Activated naive CD4-positive, alpha-beta T cell treated with anti-CD3 and anti-CD28 coated beads, Interleukin-2, amount 10 ng/mL, durations not matched to agents 7 days and 5 days (primary cell): ENCODE measurements around the gene IL2RG.

Experiments
- CTCF ChIA-PET: fragments of 350-600 bp; sonication (Branson Sonifier 250); formaldehyde crosslinking; loops from one replicate; lab custom pipeline; 2021; ENCODE audit warnings: antibody characterized with exemption; lab: Charles Lee
- DNase-seq: peaks from one replicate; pipeline ENCODE4 v3.0.0-alpha.2; 2020
- H3K27ac Mint-ChIP-seq: one replicate; pipeline ENCODE4 v1.8.0; 2021; ENCODE audit warnings: mild to moderate bottlenecking, moderate library complexity, mixed read lengths
- H3K27me3 Mint-ChIP-seq: one replicate; pipeline ENCODE4 v1.8.0; 2021; ENCODE audit warnings: mild to moderate bottlenecking, mixed read lengths
- H3K36me3 Mint-ChIP-seq: one replicate; pipeline ENCODE4 v1.8.0; 2021; ENCODE audit warnings: mixed read lengths
- H3K4me1 Mint-ChIP-seq: one replicate; pipeline ENCODE4 v1.8.0; 2021; ENCODE audit warnings: mixed read lengths
- H3K4me3 Mint-ChIP-seq: one replicate; pipeline ENCODE4 v1.8.0; 2021; ENCODE audit warnings: mild to moderate bottlenecking, moderate library complexity, mixed read lengths
- H3K9me3 Mint-ChIP-seq: one replicate; pipeline ENCODE4 v1.8.0; 2021; ENCODE audit warnings: mixed read lengths

Gene IL2RG

DNA sequence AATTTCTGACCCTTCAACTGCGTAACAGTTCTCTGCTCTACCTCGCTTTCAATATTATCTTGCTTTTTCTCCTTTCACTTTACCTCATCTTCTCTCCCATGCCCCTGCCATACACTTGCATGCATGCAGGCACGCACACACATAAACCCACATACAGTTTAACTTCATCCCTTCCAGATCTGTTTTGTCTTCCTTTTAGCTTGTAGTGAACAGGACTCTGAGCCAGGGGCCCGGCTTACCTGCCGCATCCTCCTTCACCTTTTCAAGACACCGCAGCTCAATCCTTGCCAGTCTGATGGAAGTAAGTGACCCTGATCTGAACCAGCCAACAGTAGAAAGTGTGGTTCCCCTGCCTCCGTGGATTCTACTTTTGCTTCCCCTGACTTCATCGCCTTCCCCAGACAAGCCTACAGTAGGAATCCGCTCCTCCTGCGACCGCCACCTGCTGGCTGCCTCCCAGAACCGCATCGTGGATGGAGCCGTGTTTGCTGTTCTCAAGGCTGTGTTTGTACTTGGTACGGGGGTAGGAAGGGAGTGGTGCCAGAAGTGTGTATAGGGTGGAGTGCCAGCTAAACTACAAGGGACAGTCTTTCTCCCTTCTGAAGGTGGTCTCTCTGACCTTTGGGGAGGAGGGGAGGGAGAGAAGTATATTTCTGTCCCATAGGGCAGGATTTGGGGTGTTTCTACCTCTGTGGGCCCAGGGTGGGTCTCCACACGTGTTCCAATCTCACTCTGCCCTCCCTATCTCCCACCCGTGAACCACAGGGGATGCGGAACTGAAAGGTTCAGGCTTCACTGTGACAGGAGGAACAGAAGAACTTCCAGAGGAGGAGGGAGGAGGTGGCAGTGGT lies 17.8 kb upstream of the IL2RG start:
- Mint-ChIP-seq H3K27ac (peak overlapping the region; percentile 84), H3K36me3 (peaks cover 52% of the 10 kb centered on the region), H3K27me3 (no peaks in the 10 kb centered on the region), H3K4me3 (peak overlapping the region; percentile 9), H3K4me1 (peaks cover 15% of the 10 kb centered on the region), H3K9me3 (no peaks in the 10 kb centered on the region)
- CTCF ChIA-PET, result interaction anchor here (0.5 to 7.1 kb wide), 13 partner anchors 11 to 225 kb away, joined by 3 to 97 read pairs (median 4); partner anchors contain the start of genes FOXO4, IL2RG and MED12
- DNase-seq, result peak; percentile 81

DNA sequence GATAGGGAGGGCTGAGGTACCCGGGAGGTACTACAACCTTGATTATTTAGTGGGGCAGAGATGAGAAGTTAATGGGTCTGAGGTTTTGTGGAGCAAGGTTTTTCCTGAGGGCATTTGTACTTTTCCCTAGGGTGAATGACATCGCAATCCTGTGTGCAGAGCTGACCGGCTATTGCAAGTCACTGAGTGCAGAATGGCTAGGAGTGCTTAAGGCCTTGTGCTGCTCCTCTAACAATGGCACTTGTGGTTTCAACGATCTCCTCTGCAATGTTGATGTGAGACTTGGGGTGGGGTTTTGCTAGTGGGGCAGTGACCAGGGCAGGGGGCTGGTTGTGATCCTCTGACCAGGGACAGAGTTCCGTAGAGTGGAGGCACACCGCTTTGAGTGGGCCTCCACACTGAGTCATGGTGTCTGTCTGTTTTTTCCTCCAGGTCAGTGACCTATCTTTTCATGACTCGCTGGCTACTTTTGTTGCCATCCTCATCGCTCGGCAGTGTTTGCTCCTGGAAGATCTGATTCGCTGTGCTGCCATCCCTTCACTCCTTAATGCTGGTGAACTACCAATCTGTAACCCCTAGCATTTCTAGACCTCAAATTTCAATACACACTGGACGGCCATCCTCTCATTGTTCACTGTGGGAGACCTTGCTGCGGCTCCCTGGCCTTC lies 16.9 kb upstream of the IL2RG start:
- H3K27ac Mint-ChIP-seq, result peak overlapping the region; percentile 84

DNA sequence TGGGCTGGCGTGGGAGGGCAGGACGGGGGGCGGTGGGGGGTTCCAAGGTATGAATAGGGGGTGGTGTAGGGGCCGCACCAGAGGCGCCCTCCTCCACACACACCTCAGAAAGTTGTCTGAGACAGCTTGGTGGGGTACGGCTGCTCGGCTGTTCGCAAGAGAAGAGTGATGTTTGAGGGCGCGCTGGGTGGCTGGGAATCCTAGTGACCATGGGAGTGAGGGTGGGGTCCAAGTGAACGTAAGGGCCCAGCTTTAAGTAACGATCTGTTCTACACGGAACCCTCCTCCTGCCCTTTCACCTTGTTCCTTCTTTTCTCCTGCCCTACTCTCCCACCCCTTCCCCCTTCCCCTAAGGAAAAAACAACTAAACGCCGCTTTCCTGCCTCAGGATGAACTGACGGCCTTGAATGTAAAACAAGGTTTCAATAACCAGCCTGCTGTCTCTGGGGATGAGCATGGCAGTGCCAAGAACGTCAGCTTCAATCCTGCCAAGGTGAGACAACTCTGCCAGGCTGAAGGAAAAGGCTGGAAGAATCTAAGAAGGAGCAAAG lies 7.7 kb upstream of the IL2RG start:
- CTCF ChIA-PET, result interaction anchor here (1.5 to 2.8 kb wide), 3 partner anchors 13 to 18 kb away, joined by 5 to 27 read pairs (median 6); partner anchors contain the start of gene CXorf65
- DNase-seq, result no peak
- Mint-ChIP-seq H3K27ac (peak overlapping the region; percentile 72), H3K9me3 (no peaks in the 10 kb centered on the region), H3K4me3 (peak overlapping the region; percentile 78), H3K36me3 (peaks cover 30% of the 10 kb centered on the region), H3K4me1 (peaks cover 29% of the 10 kb centered on the region), H3K27me3 (no peaks in the 10 kb centered on the region)

More for the DNA sequence above, 16.9 kb upstream of the IL2RG start:
- H3K9me3 Mint-ChIP-seq, result no peaks in the 10 kb centered on the region
- CTCF ChIA-PET, result interaction anchor here (0.7 to 7.1 kb wide), 9 partner anchors 10 to 158 kb away, joined by 3 to 97 read pairs (median 4); partner anchors contain the start of genes IL2RG and MED12
- H3K27me3 Mint-ChIP-seq, result no peaks in the 10 kb centered on the region
- peaks cover 51% of the 10 kb centered on the region for H3K36me3 Mint-ChIP-seq
- H3K4me3 Mint-ChIP-seq, result no peak overlapping the region
- DNase-seq, result no peak
- peaks cover 15% of the 10 kb centered on the region for H3K4me1 Mint-ChIP-seq

DNA sequence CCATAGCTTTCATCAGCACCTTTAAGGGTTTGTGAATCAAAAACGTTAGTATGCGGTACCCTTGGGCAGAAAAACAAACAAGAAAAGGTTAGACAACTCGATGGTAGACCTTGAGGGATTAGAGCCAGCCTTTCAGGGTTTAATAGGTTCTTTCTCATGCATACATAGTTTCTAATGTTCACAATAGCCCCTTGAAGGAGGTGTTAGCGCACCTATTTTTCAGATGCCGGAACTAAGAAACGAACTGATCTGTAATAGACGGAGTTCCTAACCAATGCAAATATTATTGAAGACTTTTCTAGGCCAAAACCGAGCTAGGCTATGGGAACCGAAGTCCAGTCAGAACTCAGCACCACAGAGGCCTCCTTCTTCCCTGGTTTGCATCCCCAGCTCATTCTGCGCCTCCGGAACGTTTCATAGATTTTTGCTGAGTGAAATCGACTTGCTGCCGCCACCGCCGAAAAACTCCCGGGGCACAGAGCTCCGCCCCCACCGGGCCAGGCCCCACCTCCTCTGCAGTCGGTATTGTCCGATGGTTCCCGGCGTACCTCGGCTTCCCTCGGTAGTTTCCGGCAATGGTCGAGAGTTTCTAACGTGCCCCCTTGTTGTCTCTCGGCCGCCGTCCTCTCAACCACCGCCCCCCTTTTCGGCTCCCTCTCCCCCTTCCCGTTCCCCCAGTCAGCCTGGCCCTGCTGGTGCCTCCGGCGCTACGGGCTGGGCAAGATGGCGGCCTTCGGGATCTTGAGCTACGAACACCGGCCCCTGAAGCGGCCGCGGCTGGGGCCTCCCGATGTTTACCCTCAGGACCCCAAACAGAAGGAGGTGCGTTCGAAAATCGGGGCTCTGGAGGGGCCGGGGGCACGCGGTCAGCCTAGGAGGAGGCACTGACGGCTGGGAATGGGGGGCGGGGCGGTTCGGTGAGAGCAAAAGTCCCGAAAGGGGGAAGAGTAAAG lies 6.9 kb upstream of the IL2RG start, which contains the start of gene MED12:
TSS of gene MED12 (plus strand) at position 565 of the 953 bp plus-strand sequence. CDS start at position 724, 159 bp downstream.
- Mint-ChIP-seq H3K36me3 (peaks cover 28% of the 10 kb centered on the region), H3K4me1 (peaks cover 35% of the 10 kb centered on the region), H3K9me3 (no peaks in the 10 kb centered on the region), H3K27ac (peak within 1 kb of the TSS; percentile 86), H3K4me3 (peak within 1 kb of the TSS; percentile 78), H3K27me3 (no peaks in the 10 kb centered on the region)
- peak; percentile 87 for DNase-seq
- CTCF ChIA-PET, result interaction anchor here (1.1 to 2.8 kb wide), 3 partner anchors 11 to 17 kb away, joined by 6 to 27 read pairs (median 6); partner anchors contain the start of gene CXorf65

DNA sequence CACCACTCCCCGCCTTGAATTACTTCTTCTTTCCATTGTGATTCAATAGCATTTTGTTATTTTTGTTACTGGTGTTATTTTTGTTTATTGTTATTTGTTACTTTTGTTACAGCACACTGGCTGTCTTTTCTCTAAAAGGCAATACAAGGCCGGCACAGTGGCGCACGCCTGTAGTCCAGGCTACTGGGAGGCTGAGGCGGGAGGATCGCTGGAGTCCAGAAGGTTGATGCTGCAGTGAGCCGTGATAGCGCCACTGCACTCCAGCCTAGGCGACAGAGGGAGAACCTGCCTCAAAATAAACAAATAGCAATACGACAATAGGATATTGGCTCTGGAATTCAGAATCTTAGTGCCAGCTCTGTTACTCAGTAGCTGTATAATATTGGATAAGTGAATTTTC lies 6.0 kb upstream of the IL2RG start:
- Mint-ChIP-seq H3K36me3 (peaks cover 21% of the 10 kb centered on the region), H3K4me3 (no peak overlapping the region), H3K9me3 (no peaks in the 10 kb centered on the region), H3K27ac (peak overlapping the region; percentile 71), H3K4me1 (peaks cover 42% of the 10 kb centered on the region), H3K27me3 (no peaks in the 10 kb centered on the region)
- CTCF ChIA-PET, result interaction anchor here (2.8 kb wide), 1 partner anchor 16 kb away, joined by 27 read pairs; no protein-coding TSS in a partner anchor
- no peak for DNase-seq

DNA sequence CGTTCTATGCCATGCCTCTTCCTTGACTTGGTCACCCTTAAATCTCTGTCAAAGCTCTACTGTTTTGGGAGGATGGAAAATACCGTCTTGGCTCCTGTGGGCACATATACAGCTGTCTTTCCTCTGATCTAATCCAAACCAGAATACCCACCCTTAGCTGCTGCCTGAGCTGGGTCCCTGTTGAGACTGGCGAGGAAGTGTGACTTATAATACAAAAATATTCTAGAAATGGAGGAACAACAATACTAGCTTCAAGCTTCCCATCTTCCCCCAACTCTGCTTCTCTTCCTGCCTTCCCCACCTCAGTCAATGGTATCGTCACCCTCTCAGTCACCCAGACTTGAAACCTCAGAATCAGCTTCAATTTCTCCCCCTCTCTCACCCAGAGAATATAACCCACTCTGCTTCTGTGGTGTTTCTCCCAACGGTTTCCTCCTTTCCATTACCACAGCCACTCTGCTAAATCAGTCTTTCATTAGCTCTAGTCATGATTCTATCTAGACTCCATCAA lies 599 bp upstream of the IL2RG start:
- CTCF ChIA-PET, result interaction anchor here (0.7 to 5.9 kb wide), 4 partner anchors 11 to 54 kb away, joined by 3 to 39 read pairs (median 4); no protein-coding TSS in a partner anchor
- DNase-seq, result peak; percentile 24

DNA sequence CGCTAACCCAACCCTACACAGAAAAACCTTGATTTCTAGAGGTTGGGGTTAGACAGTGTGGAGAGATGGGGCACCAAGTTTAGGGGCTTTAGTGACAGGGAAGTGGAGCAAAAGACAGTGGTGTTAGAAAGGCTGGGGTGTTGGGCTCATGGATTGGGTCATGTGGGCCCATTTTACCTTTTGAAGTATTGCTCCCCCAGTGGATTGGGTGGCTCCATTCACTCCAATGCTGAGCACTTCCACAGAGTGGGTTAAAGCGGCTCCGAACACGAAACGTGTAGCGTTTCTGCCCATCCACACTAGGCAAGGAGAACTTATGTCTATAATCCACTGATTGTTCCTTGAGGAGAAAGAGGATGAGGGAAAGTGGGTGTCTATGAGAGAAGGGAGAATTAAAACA lies 2.3 kb downstream of the IL2RG start:
- DNase-seq, result peak; percentile 50
- CTCF ChIA-PET, result interaction anchor here (1.7 kb wide), 1 partner anchor 18 kb away, joined by 3 read pairs; no protein-coding TSS in a partner anchor

More for the DNA sequence above, 599 bp upstream of the IL2RG start:
- no peaks in the 10 kb centered on the region for H3K9me3 Mint-ChIP-seq
- peaks cover 40% of the 10 kb centered on the region for H3K4me1 Mint-ChIP-seq
- H3K36me3 Mint-ChIP-seq, result peaks cover 45% of the 10 kb centered on the region
- peak overlapping the region; percentile 99 for H3K4me3 Mint-ChIP-seq
- H3K27ac Mint-ChIP-seq, result peak overlapping the region; percentile 99
- no peaks in the 10 kb centered on the region for H3K27me3 Mint-ChIP-seq

DNA sequence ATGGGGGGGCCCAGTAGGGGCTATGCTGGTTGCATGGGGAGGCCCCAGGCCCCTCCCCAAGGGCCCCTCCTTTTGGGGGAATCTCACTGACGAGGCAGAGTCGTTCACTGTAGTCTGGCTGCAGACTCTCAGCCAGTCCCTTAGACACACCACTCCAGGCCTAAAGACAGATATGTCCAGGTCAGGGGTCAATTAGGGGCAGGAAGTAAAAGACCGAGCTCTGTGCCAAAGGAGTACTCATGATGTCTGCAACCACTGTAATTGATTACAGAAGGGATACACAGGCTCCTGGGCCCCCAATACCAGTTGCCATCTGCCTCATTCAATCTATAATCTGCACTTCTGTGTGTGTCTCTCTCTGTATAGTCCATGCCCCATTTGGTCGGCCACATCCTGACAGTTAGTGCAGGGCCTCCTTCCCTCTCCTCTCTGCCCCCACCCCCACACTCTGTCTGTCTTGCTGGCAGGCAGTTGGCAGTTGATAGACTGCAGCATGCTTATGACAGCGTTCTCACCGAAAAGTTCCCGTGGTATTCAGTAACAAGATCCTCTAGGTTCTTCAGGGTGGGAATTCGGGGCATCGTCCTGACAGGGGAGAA lies 3.5 kb downstream of the IL2RG start:
- peak overlapping the region; percentile 99 for H3K27ac Mint-ChIP-seq
- H3K4me1 Mint-ChIP-seq, result peaks cover 65% of the 10 kb centered on the region
- H3K27me3 Mint-ChIP-seq, result no peaks in the 10 kb centered on the region
- DNase-seq, result peak; percentile 70
- H3K9me3 Mint-ChIP-seq, result no peaks in the 10 kb centered on the region
- H3K4me3 Mint-ChIP-seq, result peak overlapping the region; percentile 99
- peaks cover 66% of the 10 kb centered on the region for H3K36me3 Mint-ChIP-seq
- CTCF ChIA-PET, result interaction anchor here (1.4 kb wide), 1 partner anchor 9 kb away, joined by 4 read pairs; no protein-coding TSS in a partner anchor

More for the DNA sequence above, 2.3 kb downstream of the IL2RG start:
- Mint-ChIP-seq H3K27me3 (no peaks in the 10 kb centered on the region), H3K4me1 (peaks cover 61% of the 10 kb centered on the region), H3K4me3 (peak overlapping the region; percentile 99), H3K9me3 (no peaks in the 10 kb centered on the region), H3K27ac (peak overlapping the region; percentile 99), H3K36me3 (peaks cover 62% of the 10 kb centered on the region)

DNA sequence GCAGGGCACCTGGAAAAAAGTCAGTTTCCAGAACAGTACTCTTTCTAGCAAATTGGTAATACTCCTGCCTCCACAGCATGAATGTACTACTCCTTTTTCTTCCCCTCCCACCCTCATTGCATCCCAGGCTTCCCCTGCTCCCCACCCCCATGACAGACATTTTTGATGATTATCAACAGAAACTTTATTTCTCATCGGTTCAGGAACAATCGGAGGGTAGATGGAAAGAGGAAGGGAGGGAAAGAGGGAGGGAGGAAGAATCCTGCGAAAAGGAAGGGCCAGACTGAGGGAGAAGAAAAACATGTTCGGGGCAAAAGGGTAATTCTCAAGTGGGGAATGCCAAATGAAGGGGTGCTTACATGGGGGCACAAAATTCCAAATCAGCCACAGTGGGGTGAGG lies 4.1 kb downstream of the IL2RG start:
- Mint-ChIP-seq H3K4me3 (peak overlapping the region; percentile 99), H3K27me3 (no peaks in the 10 kb centered on the region), H3K4me1 (peaks cover 64% of the 10 kb centered on the region), H3K27ac (peak overlapping the region; percentile 99), H3K9me3 (no peaks in the 10 kb centered on the region), H3K36me3 (peaks cover 66% of the 10 kb centered on the region)
- CTCF ChIA-PET, result interaction anchor here (1.4 kb wide), 1 partner anchor 8 kb away, joined by 4 read pairs; no protein-coding TSS in a partner anchor
- DNase-seq, result no peak

DNA sequence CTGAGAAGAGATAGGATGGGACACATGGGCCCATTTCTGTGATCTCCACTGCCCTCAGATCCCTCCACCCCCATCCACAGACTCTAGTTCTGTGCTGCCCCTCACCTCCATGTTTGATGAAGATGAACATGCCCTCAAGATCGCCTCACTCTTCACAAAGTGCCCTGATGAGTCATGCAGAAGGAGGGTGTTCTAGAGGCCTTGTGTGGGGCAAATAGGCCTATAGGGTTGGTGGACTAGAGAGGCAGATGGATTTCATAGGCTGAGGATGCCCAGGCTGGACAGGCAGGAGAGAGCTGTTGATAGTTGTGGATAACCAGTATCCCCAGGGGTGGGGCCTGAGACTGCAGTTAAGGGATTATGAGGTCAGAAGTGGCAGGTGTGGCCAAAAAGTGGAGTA lies 5.0 kb downstream of the IL2RG start, which contains the start of gene CXorf65:
TSS of gene CXorf65 (minus strand) at position 314 of the 400 bp plus-strand sequence. CDS start at position 130, 184 bp downstream.
- Mint-ChIP-seq H3K27me3 (no peaks in the 10 kb centered on the region), H3K4me3 (peak within 1 kb of the TSS; percentile 99), H3K9me3 (no peaks in the 10 kb centered on the region), H3K4me1 (peaks cover 62% of the 10 kb centered on the region), H3K36me3 (peaks cover 65% of the 10 kb centered on the region), H3K27ac (peak within 1 kb of the TSS; percentile 99)
- CTCF ChIA-PET, result interaction anchor here (1.1 to 1.5 kb wide), 2 partner anchors 10 to 12 kb away, joined by 3 to 6 read pairs; partner anchors contain the start of gene MED12
- no peak for DNase-seq

DNA sequence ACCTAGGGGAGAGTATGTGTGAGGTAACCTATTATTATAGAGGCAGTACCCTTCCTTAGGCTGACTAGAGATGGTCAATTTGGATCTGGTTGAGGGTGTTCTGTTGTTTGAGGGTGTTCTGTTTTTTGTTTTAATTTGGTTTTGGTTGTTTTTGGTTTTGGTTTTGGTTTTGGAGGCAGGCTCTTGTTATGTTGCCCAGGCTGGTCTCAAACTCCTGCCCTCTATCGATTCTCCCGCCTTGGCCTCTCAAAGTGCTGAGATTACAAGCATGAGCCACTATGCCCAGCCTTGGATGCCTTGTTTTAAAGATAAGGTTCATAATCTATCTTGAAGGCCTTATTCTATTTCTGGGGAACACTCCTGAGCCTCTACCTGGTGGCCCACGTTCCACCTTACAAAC lies 5.7 kb downstream of the IL2RG start:
- H3K4me1 Mint-ChIP-seq, result peaks cover 70% of the 10 kb centered on the region
- H3K9me3 Mint-ChIP-seq, result no peaks in the 10 kb centered on the region
- H3K36me3 Mint-ChIP-seq, result peaks cover 57% of the 10 kb centered on the region
- H3K4me3 Mint-ChIP-seq, result peak overlapping the region; percentile 48
- no peaks in the 10 kb centered on the region for H3K27me3 Mint-ChIP-seq
- no peak for DNase-seq
- CTCF ChIA-PET, result interaction anchor here (1.1 to 1.5 kb wide), 3 partner anchors 9 to 23 kb away, joined by 3 to 6 read pairs (median 3); partner anchors contain the start of gene MED12
- peak overlapping the region; percentile 93 for H3K27ac Mint-ChIP-seq
